GM21576 (cell line): ENCODE measurements around the gene FAT1.

Experiments used
- ATAC-seq: cut with Tn5 transposase; IDR thresholded peaks from one replicate; pipeline ENCODE4 v1.9.1; 2021; ENCODE audit warnings: mild to moderate bottlenecking, moderate library complexity; ENCODE audit not compliant: unreplicated experiment

Gene FAT1

DNA sequence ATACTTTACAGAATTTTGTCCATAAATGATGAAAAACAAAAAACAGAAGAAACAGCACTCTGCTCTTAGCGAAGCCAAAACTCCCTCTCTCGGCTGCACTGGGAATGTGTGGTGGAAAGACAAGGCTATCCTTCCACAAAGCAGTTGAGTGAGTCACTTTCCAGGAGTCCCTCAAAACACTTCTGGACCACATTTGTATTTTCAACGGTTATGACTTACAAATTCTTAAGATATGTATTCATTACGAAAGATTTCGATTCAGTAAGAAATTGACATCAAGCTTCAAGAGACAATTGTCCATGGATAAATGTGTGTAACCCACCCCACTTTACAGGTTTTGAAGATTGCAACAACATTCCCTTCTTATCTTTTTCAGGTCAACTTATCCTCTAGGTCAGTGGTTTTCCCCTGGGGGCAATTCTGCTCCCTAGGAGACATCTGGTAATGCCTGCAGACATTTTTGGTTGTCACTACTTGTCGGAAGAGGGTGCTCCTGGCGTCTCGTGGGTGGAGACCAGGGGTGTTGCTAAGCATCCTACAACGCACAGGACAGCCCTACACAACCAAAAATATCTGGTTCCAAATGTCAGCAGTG lies 101.6 kb downstream of the FAT1 start:
- ATAC-seq = no peak

DNA sequence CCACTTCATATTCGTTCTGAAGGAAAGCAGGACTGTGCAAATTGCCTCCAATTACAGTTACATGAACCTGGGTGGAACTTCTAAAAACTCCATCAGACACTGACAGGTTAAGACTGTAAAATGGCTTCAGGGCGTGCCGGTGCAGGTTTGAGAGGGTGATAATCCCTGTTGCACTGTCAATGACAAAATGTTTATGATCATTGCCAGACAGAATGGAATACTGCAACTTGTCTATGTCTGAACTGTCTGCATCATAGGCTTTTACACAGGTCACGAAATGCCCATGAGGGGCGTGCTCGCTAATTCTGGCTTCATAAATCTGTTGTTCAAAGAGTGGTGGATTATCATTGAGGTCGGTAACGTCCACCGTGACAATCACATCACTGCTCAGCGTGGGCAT lies 104.6 kb downstream of the FAT1 start:
- ATAC-seq = no peak

DNA sequence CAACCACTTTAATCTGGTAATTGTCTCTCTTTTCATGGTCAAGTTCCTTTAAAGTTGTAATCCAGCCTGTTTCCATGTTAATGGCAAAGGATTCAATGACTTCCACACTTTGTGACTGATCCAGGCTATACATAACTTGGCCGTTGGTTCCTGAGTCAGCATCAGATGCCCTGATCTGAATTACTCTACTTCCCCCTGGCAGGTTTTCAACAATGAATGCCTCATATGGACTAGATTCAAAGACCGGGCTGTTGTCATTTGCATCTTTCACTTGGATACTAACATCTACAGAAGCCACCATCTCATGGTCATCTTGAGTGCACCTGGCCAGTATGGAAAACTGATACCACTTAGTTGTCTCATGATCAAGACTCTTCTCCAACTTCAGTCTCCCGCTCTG lies 105.7 kb downstream of the FAT1 start:
- ATAC-seq = no peak

DNA sequence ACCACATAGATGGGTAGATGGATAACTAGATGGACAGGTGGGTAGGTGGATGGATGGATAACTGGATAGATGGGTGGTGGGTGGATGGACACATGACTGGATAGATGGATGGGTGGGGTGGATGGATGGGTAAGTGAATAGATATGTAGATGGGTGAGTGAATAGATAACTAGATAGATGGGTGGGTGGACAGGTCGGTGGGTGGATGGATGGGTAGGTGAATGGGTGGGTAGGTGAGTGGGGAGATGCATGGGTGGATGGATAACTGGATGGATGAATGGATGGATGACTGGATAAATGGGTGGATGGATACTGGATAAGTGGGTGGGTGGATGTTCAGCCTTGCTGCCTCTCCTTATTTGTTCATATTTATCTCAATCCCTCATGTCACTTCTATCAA lies 116.2 kb downstream of the FAT1 start:
- ATAC-seq = no peak

DNA sequence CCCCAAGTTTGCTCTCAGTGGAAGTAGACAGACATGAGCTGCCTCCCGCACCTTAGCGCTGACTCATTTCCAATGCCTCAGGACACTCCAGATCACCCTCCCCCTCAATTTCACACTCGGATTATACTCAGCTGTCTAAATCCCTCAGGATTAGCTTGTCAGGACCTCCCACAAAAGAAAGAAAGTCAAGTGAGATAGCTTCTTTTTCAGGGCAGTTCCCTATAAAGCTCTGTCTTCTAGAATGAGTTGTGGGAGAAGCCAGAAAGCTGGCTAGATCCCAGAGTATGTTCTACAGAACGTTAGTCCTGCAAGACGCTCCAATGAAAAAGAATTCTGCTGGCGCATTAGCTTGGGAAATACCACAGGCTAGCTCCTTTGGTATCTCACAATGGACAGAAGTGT lies 117.1 kb downstream of the FAT1 start:
- ATAC-seq = no peak

DNA sequence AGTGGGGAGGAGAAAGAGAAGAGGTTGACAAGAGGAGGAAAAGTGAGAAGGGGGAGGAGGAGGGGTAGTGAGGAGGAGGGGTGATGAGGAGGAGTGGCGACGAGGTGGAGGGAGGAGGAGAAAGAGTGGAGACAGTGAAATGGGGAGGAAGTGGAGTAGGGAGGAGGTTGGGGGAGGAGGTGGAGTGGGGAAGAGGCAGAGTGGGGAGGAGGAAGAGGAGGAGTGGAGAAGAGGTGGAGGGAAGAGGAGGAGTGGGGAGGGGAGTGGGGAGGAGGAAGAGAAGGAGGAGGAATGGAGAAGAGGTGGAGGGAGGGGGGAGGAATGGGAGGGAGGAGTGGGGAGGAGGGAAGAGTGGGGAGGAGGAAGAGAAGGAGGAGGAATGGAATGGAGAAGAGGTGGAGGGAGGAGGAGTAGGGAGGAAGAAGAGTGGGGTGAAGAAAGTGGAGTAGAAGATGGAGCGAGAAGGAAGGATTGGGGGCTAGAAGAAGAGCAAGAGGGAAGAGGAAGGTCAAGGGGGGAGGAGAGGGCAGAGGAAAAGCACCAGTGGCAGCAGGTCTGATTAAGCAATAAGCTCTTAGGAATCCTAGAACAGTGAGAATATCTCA lies 118.3 kb downstream of the FAT1 start:
- ATAC-seq = no peak

DNA sequence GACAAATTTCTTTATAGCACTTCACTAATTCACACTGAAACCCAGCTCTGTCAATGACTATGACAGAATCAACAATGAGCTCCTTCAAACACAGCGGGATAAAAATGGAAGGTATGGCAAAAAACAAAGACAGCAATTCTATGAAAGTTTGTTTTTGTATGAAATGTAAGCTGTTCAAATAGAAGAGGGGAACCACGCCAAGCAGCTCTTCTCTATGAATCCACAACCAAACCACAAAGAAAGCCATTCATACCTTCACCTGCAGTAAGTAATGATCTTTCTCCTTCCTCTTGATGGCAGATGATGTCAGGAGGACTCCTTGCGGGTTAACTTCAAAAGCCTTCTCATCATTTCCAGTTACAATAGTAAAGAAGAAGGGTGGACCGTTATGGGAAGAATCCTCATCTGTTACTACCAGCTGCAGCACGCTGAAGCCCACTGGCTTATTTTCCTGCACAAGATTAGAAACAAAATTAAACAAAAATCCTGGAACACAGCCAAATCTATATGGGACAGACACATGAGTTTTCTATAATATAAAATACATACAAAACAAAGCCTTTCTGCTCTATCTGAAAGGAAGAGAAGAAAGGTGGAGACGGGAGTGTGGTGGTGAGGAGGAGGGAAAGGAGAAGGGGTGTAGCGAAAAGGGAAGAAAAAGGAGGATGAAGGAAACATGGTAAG lies 119.4 kb downstream of the FAT1 start:
- no peak for ATAC-seq

DNA sequence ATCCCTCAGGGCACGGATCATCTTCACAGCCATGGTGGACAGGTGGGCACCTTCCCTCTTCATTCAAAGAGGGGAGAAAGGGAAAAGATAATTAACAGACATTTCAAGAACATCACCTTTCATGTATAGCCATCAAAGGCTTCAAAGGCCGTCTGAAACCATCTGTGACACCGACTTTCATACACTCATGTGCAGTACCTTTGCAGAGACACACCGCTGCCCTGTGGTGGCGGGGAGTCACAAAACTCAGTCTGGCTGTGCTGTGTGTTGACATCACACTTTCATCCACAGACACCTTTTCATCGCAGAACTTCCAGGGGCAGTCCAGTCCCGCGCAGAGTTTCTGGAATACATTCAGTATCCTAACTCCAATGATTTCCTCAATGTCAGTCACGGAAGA lies 120.7 kb downstream of the FAT1 start:
- no peak for ATAC-seq

DNA sequence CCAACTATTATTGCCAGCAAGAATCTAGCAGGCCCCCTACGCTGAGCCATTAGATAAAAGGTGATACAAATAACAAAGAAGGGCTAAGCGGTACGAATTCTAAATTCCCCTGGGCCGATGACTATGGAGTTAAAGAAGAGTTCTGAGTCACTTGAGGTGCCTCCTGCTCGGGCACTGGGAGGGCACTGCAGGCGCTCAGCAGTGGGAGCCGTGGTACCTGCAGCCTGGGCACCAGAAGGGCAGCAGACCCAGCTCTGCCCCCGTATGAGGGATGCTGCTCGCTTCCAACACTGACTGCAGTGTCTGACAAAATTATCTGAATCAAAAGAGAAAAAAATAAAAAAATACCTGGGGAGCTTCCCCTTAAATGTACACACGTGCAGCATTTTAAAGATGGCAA lies 124.2 kb downstream of the FAT1 start:
- no peak for ATAC-seq

DNA sequence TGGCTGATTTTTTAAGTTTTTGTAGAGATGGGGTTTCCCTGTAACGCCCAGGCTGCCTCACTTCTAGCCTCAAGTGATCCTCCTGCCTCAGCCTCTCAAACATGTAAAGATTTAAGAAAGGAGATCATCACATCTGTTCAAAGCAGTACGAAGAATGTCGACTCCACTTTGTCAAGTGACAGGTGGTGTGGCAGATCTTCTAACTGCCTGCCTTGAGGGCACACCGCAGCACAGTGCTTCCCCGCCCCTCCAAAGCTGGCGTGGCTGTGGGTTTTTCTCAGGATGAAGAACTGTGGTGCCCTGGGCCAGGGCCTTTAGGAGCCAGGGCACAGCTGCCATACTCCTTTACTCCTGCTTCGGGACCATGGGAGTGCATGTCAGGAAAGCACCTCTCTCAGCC lies 125.0 kb downstream of the FAT1 start:
- ATAC-seq = no peak

DNA sequence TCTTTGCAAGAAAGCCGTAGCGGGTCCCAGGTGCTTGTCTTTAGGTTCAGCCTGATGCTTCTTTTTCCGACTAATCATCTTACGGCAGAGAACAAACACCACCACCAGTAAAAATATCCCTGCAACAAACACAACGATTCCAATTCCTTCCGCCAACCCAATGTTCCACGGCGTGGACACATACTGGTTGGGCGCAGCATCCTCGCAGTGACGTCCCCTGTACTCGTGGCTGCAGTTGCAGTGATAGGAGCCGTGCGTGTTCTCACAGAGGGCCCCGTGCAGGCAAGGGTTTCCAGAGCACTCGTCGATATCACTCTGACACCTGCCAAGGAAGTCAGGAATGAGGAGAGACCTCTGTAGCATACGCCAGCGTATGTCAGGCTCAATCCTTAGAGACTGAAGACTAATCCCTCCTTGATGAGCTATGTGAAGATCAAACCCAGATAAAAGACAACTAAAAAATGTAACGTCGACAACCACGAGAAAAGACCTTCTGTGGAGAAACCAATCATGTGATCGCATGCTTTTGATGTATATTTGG lies 126.7 kb downstream of the FAT1 start:
- no peak for ATAC-seq

DNA sequence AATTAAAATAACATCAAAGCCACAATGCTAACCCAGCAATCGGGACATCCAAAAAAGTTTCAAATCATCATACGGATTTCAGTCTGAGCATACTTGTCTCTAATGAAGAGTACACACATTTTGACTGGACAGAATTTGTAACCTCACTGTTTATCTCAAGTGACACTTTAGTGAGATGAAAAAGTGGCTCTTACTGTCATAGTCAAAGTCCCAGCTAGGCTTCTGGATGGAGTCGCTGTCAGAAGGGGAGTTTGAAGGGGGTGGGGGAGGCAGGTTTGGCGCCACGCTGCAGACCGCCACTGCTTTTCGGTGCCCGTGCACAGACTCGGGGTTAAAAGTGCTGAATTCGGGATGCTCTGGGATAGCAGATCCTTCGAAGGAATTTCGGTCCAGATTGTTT lies 127.3 kb downstream of the FAT1 start:
- ATAC-seq = no peak

DNA sequence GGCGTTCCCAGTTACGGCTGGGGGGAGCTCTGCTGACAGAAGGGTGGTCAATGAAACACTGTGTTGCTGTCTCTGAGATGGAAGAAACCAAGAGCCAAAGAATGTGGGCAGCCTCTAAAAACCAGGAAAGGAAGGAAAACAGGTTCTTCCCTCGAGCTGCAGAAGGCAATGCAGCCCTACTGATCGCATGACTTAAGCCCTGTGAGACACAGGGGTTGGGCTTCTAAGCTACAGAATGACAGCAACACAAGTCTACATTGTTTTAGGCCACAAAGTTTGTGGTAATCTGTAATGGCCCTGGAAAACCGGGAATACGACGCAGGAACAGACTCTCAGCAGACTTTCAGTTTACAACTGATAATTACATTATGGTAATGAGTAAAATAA lies 130.1 kb downstream of the FAT1 start:
- ATAC-seq = no peak

DNA sequence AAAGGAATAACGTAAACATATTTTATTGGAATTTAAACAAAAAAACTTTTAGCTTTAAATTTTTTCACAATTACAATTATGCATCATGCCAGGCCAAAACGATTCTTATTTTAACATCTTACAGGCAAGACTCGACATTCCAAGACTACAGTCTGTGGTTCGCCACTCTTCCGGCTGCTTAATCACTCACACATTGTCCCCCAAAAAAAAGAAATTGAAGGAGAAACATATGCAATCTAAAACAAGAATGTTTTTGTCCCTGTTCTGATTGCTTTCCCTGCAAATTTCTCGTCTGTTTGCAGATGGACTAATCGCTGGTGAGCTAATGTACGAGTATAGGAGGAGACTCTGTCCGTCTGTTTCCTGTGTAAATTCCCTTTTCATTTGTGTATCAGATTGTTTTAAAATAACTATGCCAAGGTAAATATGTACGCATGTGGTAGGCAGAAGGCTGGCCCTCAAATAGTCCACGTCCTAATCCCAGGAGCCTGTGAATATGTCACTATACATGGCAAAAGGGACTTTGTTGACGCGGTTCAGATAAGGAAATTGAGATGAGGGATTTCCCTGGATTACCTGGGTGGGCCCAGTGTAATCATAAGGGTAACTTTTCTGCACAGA lies 130.6 kb downstream of the FAT1 start:
- ATAC-seq = no peak

DNA sequence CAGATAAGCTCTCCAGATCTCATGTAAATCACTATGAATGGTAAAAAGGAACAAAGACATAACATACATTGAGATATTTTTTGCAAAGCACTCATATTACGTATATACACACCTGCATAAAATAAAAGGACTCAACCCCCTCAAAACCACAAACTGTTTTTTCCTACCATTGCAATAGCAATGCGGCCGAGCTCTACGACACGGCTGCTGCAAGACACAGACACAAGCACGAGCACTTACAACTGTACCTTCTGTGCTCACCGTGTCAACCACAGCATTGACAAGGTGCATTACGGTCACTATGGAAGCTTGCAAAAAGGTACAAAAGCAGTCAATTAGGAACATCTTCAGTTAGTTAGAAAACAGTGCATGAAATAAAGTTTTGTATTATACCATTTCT lies 131.2 kb downstream of the FAT1 start:
- no peak for ATAC-seq

DNA sequence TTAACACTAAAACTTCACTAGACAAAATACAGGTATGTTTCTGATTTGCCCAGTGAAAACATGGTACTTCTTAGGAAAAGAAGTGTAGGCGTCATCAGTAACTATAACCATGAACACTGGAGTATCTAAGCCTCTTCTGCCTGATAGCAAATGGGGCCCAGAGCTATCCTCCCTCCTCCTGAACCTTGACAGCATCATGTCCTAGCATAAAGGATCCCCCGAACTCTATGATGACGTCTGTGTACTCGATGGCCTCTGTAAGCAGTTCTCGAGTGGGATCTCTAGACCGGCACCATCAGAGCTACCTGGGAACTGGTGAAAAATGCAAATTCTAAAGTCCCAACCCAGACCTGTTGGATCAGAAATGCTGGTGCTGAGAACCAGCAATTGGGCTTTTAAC lies 132.0 kb downstream of the FAT1 start:
- no peak for ATAC-seq

DNA sequence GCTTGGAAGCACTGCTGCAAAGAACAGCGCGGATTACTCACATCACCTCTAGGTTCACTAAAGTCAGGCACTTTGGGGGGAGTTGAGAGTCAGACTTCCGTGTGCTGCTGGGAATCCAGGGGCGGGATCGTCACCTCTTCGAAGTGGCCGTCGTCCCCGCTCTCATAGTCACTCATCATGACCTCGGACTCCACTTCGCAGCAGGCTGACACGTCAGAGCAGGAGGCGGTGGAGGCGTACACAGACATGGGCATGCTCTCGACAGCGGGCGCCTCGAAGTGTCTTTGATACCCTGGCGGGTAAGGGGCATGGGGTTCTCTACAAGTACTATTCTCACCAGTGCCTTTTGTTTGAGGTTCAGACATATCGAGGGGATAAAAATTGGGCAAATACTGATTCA lies 135.2 kb downstream of the FAT1 start:
- ATAC-seq = no peak

DNA sequence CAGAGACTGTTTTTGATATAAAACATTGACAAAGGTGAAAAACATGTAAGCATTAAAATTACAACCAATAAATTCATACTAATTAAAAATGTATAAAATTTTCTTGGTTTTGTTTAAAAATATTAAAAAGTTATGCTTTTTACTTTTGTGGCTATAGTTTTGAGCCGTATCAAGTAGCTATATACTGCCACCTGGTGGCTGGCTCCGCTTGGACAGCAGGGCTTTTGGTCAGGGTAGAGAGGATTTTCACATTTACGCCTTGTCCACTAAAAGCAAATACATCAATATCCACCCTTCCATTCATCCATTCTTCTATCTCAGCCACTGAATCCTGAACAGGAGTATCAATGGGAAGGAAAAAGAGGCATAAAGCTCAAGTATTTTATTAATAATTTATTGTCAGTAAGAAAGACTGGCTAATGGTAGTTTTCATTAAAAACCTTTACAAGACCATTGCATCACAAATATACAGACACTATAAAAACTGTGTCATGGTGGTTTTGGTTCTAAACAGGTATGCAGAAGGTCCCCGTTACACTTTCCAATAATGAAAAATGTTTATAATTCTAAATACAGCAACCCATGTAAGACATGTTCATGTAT lies 136.1 kb downstream of the FAT1 start:
- no peak for ATAC-seq

DNA sequence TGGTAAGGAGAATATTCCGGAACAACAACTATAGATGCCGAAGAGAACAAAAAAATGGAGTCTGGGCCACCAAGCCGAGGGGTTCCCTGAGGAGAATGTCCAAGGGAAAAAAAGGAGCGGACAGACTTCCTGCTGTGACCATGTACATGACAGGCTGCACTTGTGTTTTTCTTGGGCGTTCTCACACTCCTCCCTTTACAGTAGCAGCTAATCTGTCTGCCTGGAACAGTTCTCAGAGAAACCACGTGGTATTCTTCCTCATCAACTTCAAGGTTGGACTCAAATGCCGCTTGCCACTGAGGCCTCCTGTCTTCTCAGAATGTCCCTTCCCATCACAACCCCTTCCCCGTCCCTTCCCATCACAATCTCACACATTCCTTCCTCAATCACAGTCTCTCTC lies 137.5 kb downstream of the FAT1 start:
- no peak for ATAC-seq

DNA sequence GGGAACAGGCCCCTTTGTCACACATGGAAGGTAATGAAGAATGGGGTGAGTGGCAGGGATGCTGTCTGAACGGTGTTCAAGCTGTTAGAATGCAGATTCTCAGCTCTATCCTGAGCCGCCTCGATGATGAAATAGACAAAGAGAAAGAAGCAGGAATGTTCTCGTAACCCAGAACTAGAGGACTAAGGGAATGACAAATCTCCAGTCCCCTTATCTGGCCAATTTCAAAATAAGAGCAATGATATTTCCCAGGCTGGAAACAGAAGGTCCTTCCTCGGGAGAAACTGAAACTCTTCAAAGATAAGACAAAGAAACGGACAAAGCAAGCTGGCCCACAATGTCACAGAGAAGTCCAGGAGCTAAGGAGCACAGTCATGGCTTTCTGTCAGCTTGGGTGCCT lies 138.7 kb downstream of the FAT1 start:
- no peak for ATAC-seq

DNA sequence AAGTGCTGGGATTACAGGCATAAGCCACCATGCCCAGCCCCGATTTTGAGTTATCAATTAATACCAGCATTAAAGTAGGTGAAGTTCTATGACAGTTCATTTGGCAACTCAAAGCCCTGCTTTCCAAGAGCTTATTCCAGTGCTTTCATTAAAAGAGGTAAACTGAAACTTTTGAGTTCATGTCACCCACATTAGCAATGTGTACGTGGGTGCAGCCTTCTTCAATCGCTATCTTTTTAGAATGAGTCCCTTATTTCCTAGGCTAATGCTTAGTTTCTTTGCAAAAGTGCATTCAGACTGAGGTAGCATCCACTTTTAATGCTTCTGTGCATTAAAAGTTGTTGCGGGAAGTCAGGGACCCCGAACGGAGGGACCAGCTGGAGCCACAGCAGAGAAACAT lies 142.2 kb downstream of the FAT1 start:
- no peak for ATAC-seq

DNA sequence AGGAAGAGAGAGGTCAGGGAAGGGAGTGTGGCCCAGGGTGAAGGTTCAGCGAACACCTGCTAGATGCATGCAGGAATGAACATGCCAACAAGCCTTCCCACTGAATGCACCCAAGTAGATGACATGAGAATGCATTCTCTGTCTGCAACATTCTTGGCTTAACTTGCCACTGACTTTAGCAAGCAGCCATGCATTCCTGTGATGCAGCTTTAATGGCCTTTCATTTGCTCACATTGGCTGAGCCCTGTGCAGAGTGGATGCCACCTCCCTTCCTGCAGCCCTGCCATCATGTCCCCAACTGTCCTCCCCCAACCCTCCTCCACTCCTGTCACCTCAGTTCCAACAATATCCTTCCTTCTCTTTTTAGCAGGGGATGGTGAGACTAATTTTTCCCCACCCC lies 143.0 kb downstream of the FAT1 start:
- ATAC-seq = no peak
